ENCODE results near the gene CRYBA4. TPM values are rescaled to one million over a fixed set of nuclear protein-coding genes. Genes with fewer than 3 reads are reported as not detected.

The CRYBA4 gene
- total RNA-seq, 1 donor from 2014 or later, result not detected

Other genes with a start within 250 kb of the CRYBA4 start
- 0.71 TPM for gene ASPHD2, start 192.7 kb upstream of the CRYBA4 start, total RNA-seq
- 26.4 TPM for gene HPS4, start 138.2 kb upstream of the CRYBA4 start, total RNA-seq
- 16.3 TPM for gene SRRD, start 138.1 kb upstream of the CRYBA4 start, total RNA-seq
- 30.5 TPM for gene TFIP11, start 109.5 kb upstream of the CRYBA4 start, total RNA-seq
- gene TPST2, start 31.8 kb upstream of the CRYBA4 start, total RNA-seq, result 58.7 TPM
- 2.8 TPM for gene CRYBB1, start 3.9 kb upstream of the CRYBA4 start, total RNA-seq
- gene MIAT, start 35.6 kb downstream of the CRYBA4 start, total RNA-seq, result 2.5 TPM